C1 segment of cervical spinal cord (tissue), 14 donors: Measurements from ENCODE around the gene H2AZ2.
"Not testable (repeated sequence)": the region's sequence is repeated elsewhere in the genome, so short reads cannot be mapped to it uniquely, and the experiment has no call there.

Source experiments
- DNase-seq, 14 donors: peaks; one replicate each; lab custom pipeline; 2025; lab: John Stamatoyannopoulos, UW

H2AZ2 gene

GRCh38 chr7:44870780-44871179, 22.9 kb upstream of the H2AZ2 start:
- not testable (repeated sequence) for DNase-seq

DNA sequence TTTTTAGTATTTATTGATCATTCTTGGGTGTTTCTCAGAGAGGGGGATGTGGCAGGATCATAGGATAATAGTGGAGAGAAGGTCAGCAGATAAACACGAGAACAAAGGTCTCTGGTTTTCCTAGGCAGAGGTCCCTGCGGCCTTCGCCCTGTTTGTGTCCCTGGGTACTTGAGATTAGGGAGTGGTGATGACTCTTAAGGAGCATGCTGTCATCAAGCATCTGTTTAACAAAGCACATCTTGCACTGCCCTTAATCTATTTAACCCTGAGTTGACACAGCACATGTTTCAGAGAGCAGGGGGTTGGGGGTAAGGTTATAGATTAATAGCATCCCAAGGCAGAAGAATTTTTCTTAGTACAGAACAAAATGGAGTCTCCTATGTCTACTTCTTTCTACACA, 22.4 kb upstream of the H2AZ2 start:
- DNase-seq: not testable (repeated sequence)

- DNase-seq: peak in 3 of 14 donors; percentile 2 to 21 (median 18)
Observed at GRCh38 chr7:44867073-44867995, 19.4 kb upstream of the H2AZ2 start.

DNA sequence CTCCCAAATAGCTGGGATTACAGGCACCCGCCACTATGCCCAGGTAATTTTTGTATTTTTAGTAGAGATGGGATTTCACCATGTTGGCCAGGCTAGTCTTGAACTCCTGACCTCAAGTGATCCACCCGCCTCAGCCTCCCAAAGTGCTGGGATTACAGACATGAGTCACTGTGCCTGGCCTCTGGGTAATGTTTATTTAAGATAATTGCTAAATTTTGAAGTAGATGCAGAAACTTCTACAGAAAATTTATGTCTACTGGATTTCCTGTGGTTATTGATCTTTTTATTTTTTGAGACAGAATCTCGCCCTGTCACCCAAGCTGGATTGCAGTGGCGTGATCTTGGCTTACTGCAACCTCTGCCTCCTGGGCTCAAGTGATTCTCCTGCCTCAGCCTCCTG, 14.1 kb upstream of the H2AZ2 start:
- not testable (repeated sequence) for DNase-seq

DNA sequence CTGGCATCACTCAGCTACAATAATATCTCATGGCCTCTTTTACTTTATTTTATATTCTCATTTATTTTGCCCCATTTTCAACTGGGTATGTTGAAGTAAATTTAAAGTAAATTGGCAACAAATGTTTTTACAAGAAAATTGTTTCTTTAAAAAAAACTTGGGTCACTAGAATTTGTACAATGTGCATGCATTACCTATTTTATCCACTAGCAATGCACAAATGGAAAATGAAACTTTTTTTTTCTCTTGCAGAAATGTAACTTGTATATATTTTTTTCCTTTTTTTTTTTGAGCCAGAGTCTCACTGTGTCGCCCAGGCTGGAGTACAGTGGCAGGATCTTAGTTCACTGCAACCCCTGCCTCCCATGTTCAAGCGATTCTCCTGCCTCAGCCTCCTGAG, 10.3 kb upstream of the H2AZ2 start:
- no peak for DNase-seq

- no peak for DNase-seq
Observed at GRCh38 chr7:44854644-44855364, 6.9 kb upstream of the H2AZ2 start.

DNA sequence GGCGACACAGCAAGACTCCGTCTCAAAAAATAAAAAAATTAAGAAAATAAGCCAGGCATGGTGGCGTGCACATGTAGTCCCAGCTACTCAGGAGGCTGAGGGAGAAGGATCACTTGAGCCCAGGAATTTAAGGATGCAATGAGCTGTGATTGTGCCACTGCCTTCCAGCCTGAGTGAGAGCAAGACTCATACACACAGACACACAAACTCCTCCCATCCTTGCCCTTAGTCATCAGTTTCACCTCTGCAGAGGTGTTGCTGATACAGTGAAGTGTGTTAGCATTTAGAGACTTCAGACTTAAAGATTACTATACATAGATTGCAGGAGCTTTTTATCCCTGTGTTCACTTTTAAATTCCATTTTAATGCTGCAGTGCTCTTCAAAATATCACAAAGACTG, 5.5 kb upstream of the H2AZ2 start:
- DNase-seq: no peak

GRCh38 chr7:44852590-44852989, 4.7 kb upstream of the H2AZ2 start:
- no peak for DNase-seq

- DNase-seq: no peak
Observed at GRCh38 chr7:44849885-44850544, 2.1 kb upstream of the H2AZ2 start.

DNA sequence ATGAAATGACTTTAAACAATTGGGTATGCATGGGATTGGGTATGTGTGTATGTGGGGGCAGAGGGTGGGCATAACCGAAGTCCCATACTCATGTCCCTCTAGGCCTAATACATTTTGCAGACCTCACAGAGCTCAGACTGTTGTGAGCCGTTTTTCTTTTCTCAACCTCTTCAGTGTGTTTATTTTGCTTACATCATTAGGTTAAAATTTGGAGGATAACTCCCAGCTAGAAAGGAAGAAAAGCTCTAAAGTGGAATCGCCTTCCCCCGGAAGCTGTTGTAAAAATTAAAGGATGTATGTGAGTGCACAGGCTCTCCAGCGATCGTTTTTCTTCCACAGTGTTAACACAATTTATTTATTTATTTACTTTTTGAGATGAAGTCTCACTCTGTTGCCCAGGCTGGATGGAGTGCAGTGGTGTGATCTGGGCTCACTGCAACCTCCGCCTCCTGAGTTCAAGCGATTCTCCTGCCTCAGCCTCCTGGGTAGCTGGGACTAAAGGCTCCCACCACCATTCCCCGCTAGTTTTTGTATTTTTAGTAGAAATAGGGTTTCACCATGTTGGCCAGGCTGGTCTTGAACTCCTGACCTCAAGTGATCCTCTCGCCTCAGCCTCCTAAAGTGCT, 1.5 kb upstream of the H2AZ2 start:
- no peak for DNase-seq

GRCh38 chr7:44847509-44847919, 373 bp downstream of the H2AZ2 start:
- peak; percentile 71 to 98 (median 93) for DNase-seq

DNA sequence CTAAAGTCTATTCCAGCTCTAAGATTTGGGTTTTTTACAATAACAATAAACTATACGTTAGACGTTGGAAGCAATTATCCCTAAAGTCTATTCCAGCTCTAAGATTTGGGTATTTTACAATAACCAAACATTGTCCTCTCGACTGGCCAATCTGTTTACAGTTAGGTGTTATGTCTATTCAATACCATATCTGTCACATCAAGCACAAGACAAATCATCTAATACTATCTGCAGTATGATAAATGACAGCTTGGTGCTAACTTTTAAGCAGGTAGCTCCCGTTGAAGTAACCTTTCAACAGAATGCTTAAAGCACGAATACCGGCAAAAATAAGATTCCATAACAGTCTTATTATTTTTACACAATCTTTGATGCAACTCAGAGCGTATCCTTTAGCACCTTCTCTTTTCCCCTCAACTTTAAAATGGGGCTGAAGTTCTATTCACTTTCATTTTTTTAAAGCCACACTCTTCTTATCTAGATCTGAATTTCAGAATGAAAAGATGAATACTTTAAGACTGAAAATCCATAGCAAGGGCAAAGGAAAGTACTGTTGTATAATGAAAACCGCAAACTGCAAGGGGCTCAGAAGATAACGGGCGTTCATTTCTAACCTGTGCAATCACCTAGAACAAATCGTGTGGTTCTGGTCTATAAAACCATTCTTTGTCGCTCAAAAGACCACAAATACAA, 925 bp downstream of the H2AZ2 start:
- no peak for DNase-seq

DNA sequence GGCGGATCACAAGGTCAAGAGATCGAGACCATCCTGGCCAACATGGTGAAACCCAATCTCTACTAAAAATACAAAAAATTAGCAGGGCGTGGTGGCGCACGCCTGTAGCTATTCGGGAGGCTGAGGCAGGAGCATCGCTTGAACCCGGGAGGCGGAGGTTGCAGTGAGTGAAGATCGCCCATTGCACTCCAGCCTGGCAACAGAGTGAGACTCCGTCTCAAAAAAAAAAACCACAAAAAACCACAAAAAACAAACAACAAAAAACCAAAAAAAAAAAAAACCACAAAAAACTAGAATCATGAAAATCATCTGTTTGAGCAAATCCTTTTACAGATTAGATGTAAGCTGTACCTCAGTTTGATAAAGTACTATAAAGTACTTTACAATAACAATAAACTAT, 1.5 kb downstream of the H2AZ2 start:
- DNase-seq: not testable (repeated sequence)

DNA sequence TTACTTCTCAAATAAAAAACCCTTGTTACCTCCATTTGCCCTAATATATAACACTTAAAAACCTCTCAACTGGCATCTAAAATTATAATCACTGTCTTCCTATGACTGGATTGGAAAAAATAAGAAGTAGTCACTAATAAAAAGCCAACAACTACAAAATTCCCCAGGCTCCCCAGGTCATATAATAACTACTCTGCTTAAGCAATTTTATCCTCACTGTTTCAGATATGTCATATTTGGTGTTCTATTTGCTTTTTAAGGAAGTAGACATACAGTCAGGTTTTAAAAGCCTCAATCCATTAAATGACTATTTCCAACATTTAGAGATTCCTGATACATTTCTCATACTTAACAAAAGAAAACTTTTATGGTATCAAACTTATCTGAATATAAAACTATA, 2.4 kb downstream of the H2AZ2 start:
- no peak for DNase-seq

DNA sequence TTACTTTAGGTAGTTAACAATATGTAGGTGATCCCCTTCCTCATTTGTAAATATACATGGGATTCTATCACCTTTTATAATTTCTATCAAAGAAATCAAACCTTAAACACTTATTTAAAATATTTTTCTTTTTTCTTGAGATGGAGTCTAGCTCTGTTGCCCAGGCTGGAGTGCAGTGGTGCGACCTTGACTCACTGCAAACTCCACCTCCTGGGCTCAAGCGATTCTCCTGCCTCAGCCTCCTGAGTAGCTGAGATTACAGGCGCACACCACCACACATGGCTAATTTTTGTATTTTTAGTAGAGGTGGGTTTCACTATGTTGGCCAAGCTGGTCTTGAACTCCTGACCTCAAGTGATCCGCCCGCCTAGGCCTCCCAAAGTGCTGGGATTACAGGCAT, 4.4 kb downstream of the H2AZ2 start:
- not testable (repeated sequence) for DNase-seq

- not testable (repeated sequence) for DNase-seq
Observed at GRCh38 chr7:44842675-44843074, 5.2 kb downstream of the H2AZ2 start.

- no peak for DNase-seq
Observed at GRCh38 chr7:44838751-44839150, 9.1 kb downstream of the H2AZ2 start.

GRCh38 chr7:44827567-44827966, 20.3 kb downstream of the H2AZ2 start:
- no peak for DNase-seq

GRCh38 chr7:44824894-44825526, 22.9 kb downstream of the H2AZ2 start:
- no peak for DNase-seq

DNA sequence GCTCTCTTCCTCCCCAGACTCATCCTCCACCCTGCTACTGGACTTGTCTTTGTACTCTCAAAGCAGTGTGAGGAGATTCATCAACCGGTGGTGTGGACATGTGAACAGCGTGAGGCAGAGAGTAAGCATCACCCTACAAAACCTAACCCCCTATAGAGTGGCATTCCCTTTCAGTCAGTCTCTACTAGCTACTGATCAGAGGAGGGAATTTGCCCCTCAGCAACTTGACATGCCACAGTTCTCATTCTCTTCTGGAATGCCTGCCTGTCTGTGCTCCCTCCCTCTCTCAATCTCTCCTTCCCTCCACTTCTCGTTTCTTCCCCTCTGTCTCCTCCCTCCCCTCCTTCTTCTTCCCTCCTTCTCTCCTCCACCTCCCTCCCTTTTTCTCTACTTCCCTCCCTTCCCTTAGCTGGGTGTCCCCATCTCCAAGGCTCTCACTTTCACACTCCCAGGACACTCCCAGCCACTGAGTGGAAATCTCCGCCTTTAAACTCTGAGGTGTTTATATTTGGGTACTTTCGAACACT, 24.6 kb downstream of the H2AZ2 start:
- DNase-seq: no peak
